Tibial nerve (tissue), 4 donors: ENCODE data around the gene IFNA14. TPM values are rescaled to one million over a fixed set of nuclear protein-coding genes. Genes with fewer than 3 reads are reported as not detected.
"Not testable (repeated sequence)": the region's sequence is repeated elsewhere in the genome, so short reads cannot be mapped to it uniquely, and the experiment has no call there.

Experiments used
- DNase-seq, 2 donors: peaks; one replicate each; pipeline ENCODE4 v3.0.0-alpha.2; 2019; ENCODE audit warnings: low spot score in 2 of 2
- H3K27ac ChIP-seq, 4 donors: fragments of 200-600 bp; sonication (generic) in 3 of 4; one replicate each; pipeline ENCODE4 v1.5.1; 2017 to 2019; ENCODE audit warnings: mild to moderate bottlenecking in 1 of 4
- H3K27me3 ChIP-seq, 2 donors: fragments of 200-600 bp; sonication (generic) in 1 of 2; one replicate each; pipeline versions ENCODE4 v1.5.1 to v1.6.0; 2017 to 2019
- H3K36me3 ChIP-seq, 3 donors: fragments of 200-600 bp; sonication (generic); one replicate each; pipeline ENCODE4 v1.5.1; 2018 to 2019
- H3K4me1 ChIP-seq, 4 donors: fragments of 200-600 bp; sonication (generic) in 3 of 4; one replicate each; pipeline ENCODE4 v1.5.1; 2017 to 2019
- H3K4me3 ChIP-seq, 4 donors: fragments of 200-600 bp; sonication (generic) in 3 of 4; one replicate each; pipeline ENCODE4 v1.5.1; 2017 to 2019; ENCODE audit warnings: mild to moderate bottlenecking in 1 of 4, moderate library complexity in 1 of 4
- H3K9me3 ChIP-seq, 4 donors: fragments of 200-600 bp; sonication (generic) in 3 of 4; one replicate each; pipeline ENCODE4 v1.5.1; 2017 to 2019
- CTCF ChIP-seq, 5 experiments: fragments of 200-600 bp in 3 of 5; fragments of 450-650 bp in 2 of 5; sonication (generic) in 3 of 5; IDR thresholded peaks; one replicate each; pipeline ENCODE4 v1.5.1; 2016 to 2019; ENCODE audit warnings: antibody characterized with exemption in 5 of 5, mild to moderate bottlenecking in 3 of 5, moderate library complexity in 2 of 5
- EP300 ChIP-seq, 2 donors: sonication (generic); formaldehyde crosslinking; IDR thresholded peaks; one replicate each; pipeline ENCODE4 v1.6.1; 2017; ENCODE audit warnings: antibody characterized with exemption in 2 of 2, mild to moderate bottlenecking in 1 of 2
- POLR2A ChIP-seq, 2 donors: fragments of 450-650 bp; IDR thresholded peaks; one replicate each; pipeline ENCODE4 v1.6.1; 2017; ENCODE audit warnings: antibody characterized with exemption in 2 of 2, mild to moderate bottlenecking in 2 of 2, moderate library complexity in 2 of 2
- WGBS, 2 donors: methylation state at CpG; one replicate each; pipeline ENCODE4 v1.1.5; 2018; 5-methylcytosine and 5-hydroxymethylcytosine counted together
- total RNA-seq, 4 donors: library from RNA; depleted of rRNA; stranded (reverse); fragments of >200 nt; gene quantifications; one replicate each; pipeline ENCODE4 v1.1.0, GENCODE V29; 2016

The IFNA14 gene
- total RNA-seq, 4 donors from 2014 or later: not detected

DNA sequence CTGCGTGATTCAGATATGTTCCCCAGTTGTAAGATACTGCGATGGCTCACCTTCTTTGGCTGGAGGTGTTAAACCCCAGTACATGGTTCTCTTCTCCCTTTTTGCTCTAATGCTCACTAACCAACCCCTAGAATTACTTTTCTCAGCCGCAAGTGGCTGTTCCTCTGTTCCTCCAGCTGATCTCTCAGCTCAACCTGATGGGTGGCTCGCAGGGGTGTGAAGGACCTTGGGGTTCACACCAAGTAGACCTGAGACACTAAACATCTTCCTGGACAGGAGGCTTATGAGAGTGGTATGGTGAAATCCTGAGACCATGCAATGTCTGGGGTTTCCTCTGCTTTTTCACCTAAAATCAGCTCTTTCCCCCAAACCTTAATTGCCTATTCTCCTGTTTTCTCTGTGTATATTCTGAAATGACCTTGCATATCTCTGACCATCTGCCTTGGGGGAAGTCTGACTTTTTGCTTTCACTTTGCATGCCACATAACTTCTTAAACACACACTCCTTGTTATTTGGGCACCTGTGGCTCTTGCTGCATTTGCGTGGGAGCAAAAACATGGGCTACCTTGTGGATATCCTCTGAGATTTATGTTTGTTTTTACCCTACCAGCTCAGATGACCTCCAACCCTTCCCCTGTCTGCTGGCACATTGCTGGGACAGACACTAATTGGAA, 15.9 kb upstream of the IFNA14 start:
- TF ChIP-seq CTCF (IDR thresholded peaks at IDR 0.05) (no peak), POLR2A (IDR thresholded peaks at IDR 0.05) (no peak), EP300 (IDR thresholded peaks at IDR 0.05) (no peak)
- 75 to 76% methylated on average over 5 of the region's 5 CpGs for WGBS, 2 donors
- H3K27ac ChIP-seq: no peak overlapping the region
- H3K36me3 ChIP-seq: no peaks in the 10 kb centered on the region
- H3K9me3 ChIP-seq: no peaks in the 10 kb centered on the region
- no peak overlapping the region for H3K4me3 ChIP-seq
- H3K4me1 ChIP-seq: peaks cover 0 to 11% (median 0%) of the 10 kb centered on the region in 4 donors
- no peaks in the 10 kb centered on the region for H3K27me3 ChIP-seq
- DNase-seq: no peak

- WGBS, 2 donors: 0 to 2% methylated on average over 3 of the region's 3 CpGs
- Histone ChIP-seq H3K27me3 (no peaks in the 10 kb centered on the region), H3K4me3 (no peak overlapping the region), H3K4me1 (peaks cover 0 to 11% (median 0%) of the 10 kb centered on the region in 4 donors), H3K36me3 (no peaks in the 10 kb centered on the region), H3K9me3 (no peaks in the 10 kb centered on the region), H3K27ac (no peak overlapping the region)
- TF ChIP-seq EP300 (IDR thresholded peaks at IDR 0.05) (peak in 1 of 2 donors; percentile 37), POLR2A (IDR thresholded peaks at IDR 0.05) (no peak), CTCF (IDR thresholded peaks at IDR 0.05) (peak; percentile 18 to 44 (median 39))
- DNase-seq: peak in 1 of 2 donors; percentile 41
These were observed 13.1 kb upstream of the IFNA14 start for GRCh38 chr9:21252721-21253547.

DNA sequence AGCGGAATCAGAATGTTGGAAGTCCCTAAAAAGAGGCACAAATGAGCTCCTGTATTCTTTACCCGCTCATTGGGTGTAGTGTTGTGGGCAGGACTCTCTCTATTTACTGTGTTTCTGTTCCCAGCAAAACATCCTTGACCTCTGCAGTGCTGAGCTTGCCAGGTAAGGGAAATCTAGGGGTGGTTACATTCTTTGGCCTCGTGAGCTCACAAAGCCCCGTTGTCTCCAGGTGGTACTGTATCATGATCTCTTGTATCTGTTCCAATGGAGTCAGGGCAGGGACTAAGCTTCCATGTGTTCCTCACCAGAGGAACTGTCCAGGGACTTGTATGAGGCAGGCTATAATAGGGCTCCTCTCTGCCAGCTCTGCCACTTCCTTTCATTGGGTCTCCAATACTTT, 11.8 kb upstream of the IFNA14 start:
- no peaks in the 10 kb centered on the region for H3K36me3 ChIP-seq
- no peak for DNase-seq
- no peak overlapping the region for H3K27ac ChIP-seq
- 58 to 62% methylated on average over 4 of the region's 4 CpGs for WGBS, 2 donors
- no peaks in the 10 kb centered on the region for H3K9me3 ChIP-seq
- H3K27me3 ChIP-seq: no peaks in the 10 kb centered on the region
- TF ChIP-seq EP300 (IDR thresholded peaks at IDR 0.05) (no peak), POLR2A (IDR thresholded peaks at IDR 0.05) (no peak), CTCF (IDR thresholded peaks at IDR 0.05) (no peak)
- peaks cover 0 to 11% (median 0%) of the 10 kb centered on the region in 4 donors for H3K4me1 ChIP-seq
- H3K4me3 ChIP-seq: no peak overlapping the region

DNA sequence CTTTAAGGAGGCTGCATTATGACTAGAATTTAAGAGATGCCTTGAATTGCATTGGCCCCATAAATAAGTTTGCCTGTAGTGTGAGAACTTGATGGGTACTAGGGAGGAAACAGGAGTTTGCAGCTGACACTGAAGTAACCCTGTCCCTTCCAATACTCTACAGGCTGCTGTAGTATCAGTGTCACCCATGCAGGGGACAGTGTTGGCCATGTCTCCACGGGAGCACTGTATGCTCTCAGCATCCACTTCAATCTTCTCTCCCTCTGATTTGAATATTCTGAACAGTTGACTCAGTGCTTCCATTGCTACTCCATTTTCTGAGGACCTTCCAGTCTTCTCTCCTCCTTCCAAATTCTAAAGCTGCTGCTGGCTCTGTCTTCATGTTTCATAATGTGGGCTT, 11.4 kb upstream of the IFNA14 start:
- H3K4me1 ChIP-seq: peaks cover 0 to 11% (median 0%) of the 10 kb centered on the region in 4 donors
- H3K27me3 ChIP-seq: no peaks in the 10 kb centered on the region
- no peak overlapping the region for H3K4me3 ChIP-seq
- TF ChIP-seq CTCF (IDR thresholded peaks at IDR 0.05): no peak
- TF ChIP-seq EP300 (IDR thresholded peaks at IDR 0.05): no peak
- TF ChIP-seq POLR2A (IDR thresholded peaks at IDR 0.05): no peak
- H3K36me3 ChIP-seq: no peaks in the 10 kb centered on the region
- H3K27ac ChIP-seq: no peak overlapping the region
- H3K9me3 ChIP-seq: no peaks in the 10 kb centered on the region
- WGBS, 2 donors: 29 to 52% methylated on average over 1 of the region's 1 CpG
- DNase-seq: no peak

DNA sequence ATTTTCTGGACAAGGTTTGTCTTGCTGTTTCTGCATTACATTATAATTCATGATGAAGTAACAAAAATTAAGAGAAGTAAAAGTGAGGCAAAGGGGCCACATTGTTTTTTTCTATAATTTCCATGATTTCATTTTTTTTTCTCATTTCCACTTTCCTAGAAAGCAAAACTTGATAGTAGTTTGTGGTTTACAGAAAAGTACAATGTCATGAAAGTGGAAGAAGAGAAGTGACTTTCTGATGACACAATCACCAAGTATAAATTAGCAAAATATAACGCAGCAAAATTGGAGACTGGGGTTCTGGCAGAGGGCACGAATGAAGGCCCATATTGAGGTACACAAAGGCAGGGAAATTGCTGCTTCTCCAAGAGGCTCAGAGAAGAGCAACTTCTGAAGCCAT, 5.0 kb upstream of the IFNA14 start:
- Histone ChIP-seq H3K9me3 (no peaks in the 10 kb centered on the region), H3K4me3 (no peak overlapping the region), H3K36me3 (no peaks in the 10 kb centered on the region), H3K4me1 (no peaks in the 10 kb centered on the region), H3K27ac (no peak overlapping the region), H3K27me3 (no peaks in the 10 kb centered on the region)
- 41 to 50% methylated on average over 2 of the region's 2 CpGs for WGBS, 2 donors
- TF ChIP-seq EP300 (IDR thresholded peaks at IDR 0.05) (no peak), POLR2A (IDR thresholded peaks at IDR 0.05) (no peak), CTCF (IDR thresholded peaks at IDR 0.05) (no peak)
- DNase-seq: no peak

DNA sequence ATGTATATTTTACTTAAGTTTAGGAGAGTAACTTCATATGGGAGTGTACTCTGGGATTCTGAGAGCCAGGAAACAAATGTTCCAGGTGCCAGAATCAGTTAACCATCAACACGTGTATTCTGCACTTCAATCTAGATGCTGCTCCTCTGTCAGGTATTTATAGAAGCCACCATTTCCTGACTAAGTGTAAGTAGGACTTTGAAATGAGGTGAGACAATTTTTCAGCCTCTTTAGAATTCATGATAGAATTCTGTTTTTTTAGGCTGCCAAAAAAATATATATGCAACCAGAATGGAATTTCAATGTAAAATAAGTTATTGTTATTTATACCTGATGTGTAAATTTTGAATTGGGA, 3.5 kb downstream of the IFNA14 start:
- not testable (repeated sequence) for H3K4me3 ChIP-seq, DNase-seq
- WGBS, 2 donors: 16 to 29% methylated on average over 1 of the region's 1 CpG

More for the DNA sequence above, 3.5 kb downstream of the IFNA14 start:
- H3K4me1 ChIP-seq, H3K27me3 ChIP-seq, H3K27ac ChIP-seq, H3K9me3 ChIP-seq, H3K36me3 ChIP-seq: not testable (repeated sequence)
